Measurements from ENCODE around the gene CYP3A4.
"Not testable (repeated sequence)": the region's sequence is repeated elsewhere in the genome, so short reads cannot be mapped to it uniquely, and the experiment has no call there.

CYP3A4 gene

GRCh38 chr7:99784007-99784406 lies at the start of gene CYP3A4:
CYP3A4 (minus strand) TSS chr7:99784184; CDS start chr7:99784081, 103 bp downstream.
- no peak for DNase-seq

DNA sequence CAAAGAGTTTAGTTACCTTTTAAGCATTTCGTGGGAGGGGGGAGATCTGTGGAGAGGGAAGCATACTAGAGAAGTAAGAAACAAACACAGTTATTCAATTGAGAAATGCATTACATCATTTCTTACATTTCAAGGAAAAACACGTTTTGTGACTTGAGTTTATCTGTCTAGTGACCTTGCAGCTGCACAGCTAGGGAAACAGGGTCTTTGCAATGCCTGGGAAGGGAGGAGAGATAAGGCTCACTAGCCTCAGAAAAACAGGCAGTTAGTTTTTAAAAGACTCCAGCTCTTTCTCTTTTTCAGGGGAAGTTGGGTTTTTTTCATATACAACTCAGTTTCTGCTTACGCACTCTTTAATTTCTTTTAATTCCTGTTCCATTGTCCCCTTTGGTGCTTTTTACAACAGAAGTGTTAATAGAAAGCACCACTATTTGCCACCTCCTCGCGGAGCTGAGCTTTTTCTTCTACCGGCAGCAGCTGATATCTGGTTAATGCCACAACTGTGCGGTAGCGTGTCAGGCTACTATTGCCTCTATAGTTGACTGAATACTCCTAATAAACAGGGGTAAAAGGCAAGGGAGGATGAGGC lies 49.4 kb upstream of the CYP3A4 start:
- no peak for DNase-seq

- DNase-seq = no peak
Measured at GRCh38 chr7:99831595-99831994, 47.6 kb upstream of the CYP3A4 start.

DNA sequence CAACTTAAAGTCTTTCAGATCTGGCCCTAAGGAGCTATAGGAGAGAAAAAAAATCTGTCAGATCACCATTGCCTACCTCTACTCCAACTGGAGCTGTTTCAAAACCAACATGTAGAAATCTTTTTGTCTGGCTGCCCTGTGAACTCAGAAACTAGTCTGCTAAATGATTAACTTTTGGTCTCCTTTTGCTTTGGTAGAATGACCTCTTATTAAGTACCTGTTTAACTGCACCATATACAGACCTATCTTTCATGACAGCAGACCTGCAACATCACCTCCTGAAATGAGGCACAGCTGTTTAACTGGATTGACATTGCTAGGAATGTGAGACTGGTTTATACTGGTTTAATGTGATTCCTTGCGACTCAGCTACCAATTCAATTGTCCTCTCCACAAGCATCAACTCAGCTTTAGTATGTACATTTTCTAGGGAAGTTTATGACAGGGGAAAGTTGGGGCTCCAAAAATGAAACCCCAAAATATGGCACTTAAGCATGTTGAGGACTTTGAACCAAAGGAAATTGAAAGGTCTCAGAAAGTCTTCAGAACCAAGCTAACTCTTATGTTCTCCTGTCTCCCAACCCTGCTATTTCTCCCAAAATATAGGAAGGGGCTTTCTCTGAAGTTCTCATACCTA lies 45.7 kb upstream of the CYP3A4 start:
- DNase-seq = no peak

DNA sequence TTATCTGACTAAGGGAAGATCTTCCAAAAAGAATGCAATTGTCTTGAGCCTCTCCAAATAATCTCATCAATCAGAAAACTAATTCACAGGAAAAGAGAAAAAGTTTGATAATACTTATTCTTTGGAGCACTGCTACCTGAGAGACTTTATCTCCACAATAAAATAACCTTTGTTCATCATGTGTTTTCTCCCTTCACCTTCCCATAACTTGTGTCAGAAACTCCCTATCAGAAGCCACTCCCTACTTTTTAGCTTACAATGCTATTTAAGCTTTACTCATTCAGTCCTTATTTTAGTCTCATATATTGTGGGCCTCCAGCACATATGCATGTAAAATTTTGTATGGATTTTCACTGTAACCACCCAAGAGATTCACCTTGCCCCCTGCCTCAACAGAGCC lies 44.8 kb upstream of the CYP3A4 start:
- DNase-seq = no peak

- no peak for DNase-seq
Measured at GRCh38 chr7:99827040-99827778, 43.2 kb upstream of the CYP3A4 start.

- no peak for DNase-seq
Measured at GRCh38 chr7:99825873-99826272, 41.9 kb upstream of the CYP3A4 start.

DNA sequence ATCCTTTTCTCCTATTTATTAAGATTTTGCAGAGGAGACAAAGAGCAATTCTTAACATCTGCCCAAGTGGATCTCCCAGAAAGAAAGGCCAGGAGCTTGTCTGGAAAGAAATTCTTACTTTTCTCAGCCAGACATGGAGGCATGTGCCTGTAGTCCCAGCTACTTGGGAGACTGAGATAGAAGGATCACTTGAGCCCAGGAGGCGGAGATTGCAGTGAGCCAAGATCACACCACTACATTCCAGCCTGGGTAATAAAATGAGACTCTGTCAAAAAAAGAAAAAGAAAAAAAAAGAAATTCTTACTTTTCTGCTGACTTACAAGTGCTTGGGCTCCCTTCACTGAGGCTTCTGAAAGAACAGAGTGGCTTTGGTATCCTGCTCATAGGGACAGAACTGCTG lies 41.5 kb upstream of the CYP3A4 start:
- DNase-seq = no peak

- no peak for DNase-seq
Measured at GRCh38 chr7:99824091-99824490, 40.1 kb upstream of the CYP3A4 start.

DNA sequence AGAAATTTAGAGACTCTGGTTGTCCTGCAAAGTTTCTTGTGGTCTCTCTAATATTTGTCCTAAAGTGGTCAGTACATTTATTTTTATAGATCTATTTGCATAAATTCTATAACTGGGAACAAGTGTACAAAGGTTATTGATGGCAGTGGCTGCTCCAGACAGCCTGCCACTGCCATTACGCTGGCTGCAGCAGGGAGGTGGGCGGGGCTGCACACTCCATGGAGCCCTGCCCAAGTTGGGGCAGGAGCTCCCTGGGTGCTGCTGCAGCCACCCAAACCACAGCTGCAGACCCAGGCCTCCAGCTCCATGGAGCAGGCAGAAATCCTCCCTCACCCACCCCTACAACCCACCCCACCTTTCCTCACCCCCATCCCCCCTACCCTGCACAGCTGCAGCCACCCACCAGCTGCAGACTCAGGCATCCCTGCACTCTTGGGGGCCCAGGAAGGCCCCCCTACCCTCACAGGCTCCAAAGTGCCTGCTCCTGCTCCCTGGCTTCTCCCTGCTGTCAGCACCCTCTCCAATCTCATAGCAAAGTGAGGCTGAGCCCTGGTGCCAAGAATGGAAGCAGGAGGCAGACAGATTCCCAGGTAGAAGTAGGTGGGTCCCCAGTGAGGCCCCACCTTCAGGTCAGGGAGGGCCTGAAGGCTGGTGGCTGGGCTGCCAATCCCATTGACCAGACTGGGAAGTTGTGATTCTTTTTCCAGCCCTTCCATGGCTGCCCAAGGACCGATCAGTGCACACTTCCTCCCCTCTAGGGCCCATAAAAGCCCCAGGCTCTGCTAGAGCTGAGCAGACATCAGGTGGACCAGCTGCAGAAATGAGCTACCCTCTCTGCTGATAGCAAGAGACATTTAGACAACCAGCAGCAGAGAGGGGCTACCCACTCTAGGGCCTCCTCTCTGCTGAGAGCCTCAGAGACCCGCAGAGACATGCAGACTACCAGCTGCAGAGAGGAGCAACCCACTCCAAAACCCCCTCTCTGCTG lies 39.0 kb upstream of the CYP3A4 start:
- no peak for DNase-seq

GRCh38 chr7:99820408-99821027 lies 36.5 kb upstream of the CYP3A4 start:
- no peak for DNase-seq

- no peak for DNase-seq
Measured at GRCh38 chr7:99808766-99809165, 24.8 kb upstream of the CYP3A4 start.

- no peak for DNase-seq
Measured at GRCh38 chr7:99806839-99807478, 23.0 kb upstream of the CYP3A4 start.

- DNase-seq = no peak
Measured at GRCh38 chr7:99805641-99806040, 21.7 kb upstream of the CYP3A4 start.

GRCh38 chr7:99803118-99803517 lies 19.1 kb upstream of the CYP3A4 start:
- not testable (repeated sequence) for DNase-seq

DNA sequence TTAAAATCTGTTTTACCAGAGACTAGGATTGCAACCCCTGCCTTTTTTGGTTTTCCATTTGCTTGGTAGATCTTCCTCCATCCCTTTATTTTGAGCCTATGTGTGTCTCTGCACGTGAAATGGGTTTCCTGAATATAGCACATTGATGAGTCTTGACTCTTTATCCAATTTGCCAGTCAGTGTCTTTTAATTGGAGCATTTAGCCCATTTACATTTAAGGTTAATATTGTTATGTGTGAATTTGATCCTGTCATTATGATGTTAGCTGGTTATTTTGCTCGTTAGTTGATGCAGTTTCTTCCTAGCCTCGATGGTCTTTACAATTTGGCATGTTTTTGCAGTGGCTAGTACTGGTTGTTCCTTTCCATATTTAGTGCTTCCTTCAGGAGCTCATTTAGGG lies 17.4 kb upstream of the CYP3A4 start:
- not testable (repeated sequence) for DNase-seq

DNA sequence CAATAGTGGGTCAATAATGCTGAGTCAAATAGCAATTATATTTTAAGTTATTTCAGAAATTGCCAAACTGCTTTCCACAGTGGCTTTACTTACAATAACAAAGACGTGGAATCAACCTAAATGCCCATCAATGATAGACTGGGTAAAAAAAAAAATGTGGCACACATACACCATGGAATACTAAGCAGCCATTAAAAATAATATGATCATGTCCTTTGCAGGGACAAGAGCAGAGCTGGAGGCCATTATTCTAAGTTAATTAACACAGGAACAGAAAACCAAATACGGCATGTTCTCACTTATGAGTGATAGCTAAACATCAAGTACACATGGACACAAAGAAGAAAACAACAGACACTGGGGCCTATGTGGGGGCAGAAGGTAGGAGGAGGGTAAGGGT lies 15.0 kb upstream of the CYP3A4 start:
- DNase-seq = no peak

GRCh38 chr7:99795864-99796263 lies 11.9 kb upstream of the CYP3A4 start:
- DNase-seq = not testable (repeated sequence)

DNA sequence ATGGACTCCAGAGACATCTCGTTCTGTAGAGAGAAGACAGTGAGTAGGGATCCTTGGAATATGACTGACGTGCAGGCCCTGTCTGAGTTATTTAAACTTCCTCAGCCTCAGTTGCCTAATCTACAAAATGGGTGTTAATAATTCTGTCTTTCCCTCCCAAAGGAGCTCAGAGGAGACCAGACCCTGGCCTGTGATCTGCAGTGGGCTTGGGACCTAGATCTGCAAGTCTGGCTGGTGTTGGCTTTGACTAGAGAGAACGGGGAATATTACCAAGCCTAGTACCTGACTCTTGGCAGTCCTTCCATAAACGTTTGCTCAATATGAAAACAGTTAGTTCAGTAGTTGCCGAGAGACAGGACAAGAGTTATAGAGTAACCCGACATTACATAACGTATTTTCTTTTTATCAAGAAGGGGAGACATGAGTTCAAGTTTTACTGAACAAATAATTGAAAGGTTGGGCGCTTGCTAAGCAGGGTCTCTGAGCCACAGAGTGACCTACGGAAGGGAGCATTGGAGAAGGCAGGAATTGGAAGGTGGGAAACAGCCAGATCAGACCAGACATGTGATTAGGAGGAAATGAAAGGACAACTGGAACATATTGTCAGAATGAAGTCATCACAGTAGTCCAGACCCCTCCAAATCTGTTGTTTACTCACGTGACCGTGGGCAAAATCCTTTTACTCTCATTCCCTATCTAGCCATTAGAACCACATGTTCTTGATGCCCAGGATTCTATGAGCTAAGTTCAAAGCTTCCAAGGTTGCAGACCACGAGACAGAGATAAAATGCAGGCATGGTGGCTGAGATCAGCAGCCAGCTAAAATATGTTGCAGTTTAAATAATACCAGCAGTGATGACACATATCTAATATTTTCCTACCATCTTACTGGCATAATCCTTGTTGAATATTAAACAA lies 10.9 kb upstream of the CYP3A4 start:
- DNase-seq = peak; percentile 28

DNA sequence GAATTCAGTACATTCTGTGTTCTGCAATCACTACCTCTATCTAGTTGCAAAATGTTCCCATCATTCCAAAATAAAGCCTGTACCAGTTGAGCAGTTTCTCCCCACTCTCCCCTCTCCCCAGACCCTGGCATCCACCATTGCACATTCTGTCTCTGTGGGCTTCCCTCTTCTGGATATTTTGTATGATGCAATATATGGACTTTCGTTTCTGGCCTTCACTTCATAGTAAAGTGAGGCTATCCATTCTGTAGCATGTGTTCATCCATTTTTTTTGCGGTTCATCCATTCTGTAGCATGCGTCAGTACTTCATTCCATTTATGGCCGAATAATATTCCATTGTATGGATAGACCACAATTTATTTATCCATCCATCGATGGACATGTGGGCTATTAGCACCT lies 9.5 kb upstream of the CYP3A4 start:
- DNase-seq = no peak

- no peak for DNase-seq
Measured at GRCh38 chr7:99792967-99793366, 9.0 kb upstream of the CYP3A4 start.
